ENCODE data around the gene TRAIP. TPM values are rescaled to one million over a fixed set of nuclear protein-coding genes. Genes with fewer than 3 reads are reported as not detected.

Gene TRAIP
- total RNA-seq, 1 donor from 2014 or later = 6.2 TPM

DNA sequence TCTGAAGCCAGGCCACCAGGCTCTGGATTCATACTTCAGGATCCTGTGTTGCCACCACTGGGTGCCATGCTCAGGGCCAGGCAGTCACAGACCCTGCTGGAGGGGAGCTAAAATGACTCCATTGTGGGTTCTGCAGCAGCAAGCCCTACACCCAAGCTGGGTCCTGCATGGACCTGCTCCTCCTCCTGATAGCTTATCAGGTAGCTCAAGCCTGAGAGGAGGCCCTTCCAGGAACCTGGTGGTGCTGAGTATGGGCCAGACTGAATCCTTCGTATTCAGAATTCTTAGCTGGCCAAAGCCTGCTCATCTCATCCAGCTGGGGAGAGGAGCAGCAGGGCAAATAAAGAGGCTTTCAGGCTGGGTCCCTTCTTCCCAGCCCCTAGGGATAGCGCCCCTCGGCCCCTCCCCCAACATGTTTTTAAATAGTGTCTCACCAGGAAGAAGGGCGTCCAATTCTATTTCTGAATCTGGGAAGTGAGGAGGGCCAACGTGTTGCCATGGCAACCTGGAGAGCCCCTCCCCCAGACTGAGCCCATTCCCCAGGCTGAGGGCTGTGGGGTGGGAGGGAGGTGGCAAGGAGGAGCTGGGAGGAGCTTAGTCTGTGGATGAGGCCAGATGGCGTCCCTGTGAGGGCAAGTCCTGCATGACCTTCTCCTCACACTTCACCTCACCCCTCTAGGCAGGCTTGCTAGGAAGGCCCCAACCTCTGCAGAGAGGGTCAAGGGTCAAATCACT is 24.4 kb upstream of the TRAIP start:
- peaks cover 7% of the 10 kb centered on the region for H3K27me3 Mint-ChIP-seq (ENCODE audit: unreplicated experiment)
- no peaks in the 10 kb centered on the region for H3K36me3 Mint-ChIP-seq (ENCODE audit: low read depth, unreplicated experiment)
- H3K4me1 Mint-ChIP-seq (ENCODE audit: unreplicated experiment) = no peaks in the 10 kb centered on the region
- TF ChIP-seq, protein P1, sequence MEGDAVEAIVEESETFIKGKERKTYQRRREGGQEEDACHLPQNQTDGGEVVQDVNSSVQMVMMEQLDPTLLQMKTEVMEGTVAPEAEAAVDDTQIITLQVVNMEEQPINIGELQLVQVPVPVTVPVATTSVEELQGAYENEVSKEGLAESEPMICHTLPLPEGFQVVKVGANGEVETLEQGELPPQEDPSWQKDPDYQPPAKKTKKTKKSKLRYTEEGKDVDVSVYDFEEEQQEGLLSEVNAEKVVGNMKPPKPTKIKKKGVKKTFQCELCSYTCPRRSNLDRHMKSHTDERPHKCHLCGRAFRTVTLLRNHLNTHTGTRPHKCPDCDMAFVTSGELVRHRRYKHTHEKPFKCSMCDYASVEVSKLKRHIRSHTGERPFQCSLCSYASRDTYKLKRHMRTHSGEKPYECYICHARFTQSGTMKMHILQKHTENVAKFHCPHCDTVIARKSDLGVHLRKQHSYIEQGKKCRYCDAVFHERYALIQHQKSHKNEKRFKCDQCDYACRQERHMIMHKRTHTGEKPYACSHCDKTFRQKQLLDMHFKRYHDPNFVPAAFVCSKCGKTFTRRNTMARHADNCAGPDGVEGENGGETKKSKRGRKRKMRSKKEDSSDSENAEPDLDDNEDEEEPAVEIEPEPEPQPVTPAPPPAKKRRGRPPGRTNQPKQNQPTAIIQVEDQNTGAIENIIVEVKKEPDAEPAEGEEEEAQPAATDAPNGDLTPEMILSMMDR (IDR thresholded peaks at IDR 0.05; ENCODE audit: unreplicated experiment) = no peak
- no peak for DNase-seq (ENCODE audit: low spot score)
- no peak overlapping the region for H3K27ac Mint-ChIP-seq (ENCODE audit: unreplicated experiment)
- no peaks in the 10 kb centered on the region for H3K9me3 Mint-ChIP-seq (ENCODE audit: unreplicated experiment)
- H3K4me3 Mint-ChIP-seq (ENCODE audit: unreplicated experiment) = no peak overlapping the region

DNA sequence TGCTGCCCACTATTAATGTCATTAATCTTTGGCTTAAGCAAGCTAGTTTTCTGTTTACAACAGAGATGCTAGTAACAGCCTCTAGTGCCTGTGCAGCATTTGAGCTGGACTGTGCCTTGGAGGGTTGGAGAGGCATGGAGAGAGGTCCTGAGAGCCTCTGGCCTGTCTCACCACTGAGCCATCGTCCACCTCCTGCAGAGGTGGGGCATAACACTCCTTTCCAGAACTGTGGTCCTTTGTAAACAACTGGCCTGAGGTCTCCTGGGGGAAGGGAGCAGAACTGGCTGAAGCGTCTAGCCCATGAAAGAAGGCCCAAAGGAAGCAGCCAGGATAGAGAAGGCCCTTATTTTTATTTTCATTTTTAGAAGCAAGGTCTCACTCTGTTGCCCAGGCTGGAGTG is 23.4 kb upstream of the TRAIP start:
- Mint-ChIP-seq H3K4me3 (ENCODE audit: unreplicated experiment) (no peak overlapping the region), H3K4me1 (ENCODE audit: unreplicated experiment) (no peaks in the 10 kb centered on the region), H3K27ac (ENCODE audit: unreplicated experiment) (no peak overlapping the region), H3K27me3 (ENCODE audit: unreplicated experiment) (peaks cover 10% of the 10 kb centered on the region), H3K9me3 (ENCODE audit: unreplicated experiment) (no peaks in the 10 kb centered on the region), H3K36me3 (ENCODE audit: low read depth, unreplicated experiment) (no peaks in the 10 kb centered on the region)
- no peak for DNase-seq (ENCODE audit: low spot score)
- TF ChIP-seq, protein P1 (IDR thresholded peaks at IDR 0.05; ENCODE audit: unreplicated experiment) = no peak

DNA sequence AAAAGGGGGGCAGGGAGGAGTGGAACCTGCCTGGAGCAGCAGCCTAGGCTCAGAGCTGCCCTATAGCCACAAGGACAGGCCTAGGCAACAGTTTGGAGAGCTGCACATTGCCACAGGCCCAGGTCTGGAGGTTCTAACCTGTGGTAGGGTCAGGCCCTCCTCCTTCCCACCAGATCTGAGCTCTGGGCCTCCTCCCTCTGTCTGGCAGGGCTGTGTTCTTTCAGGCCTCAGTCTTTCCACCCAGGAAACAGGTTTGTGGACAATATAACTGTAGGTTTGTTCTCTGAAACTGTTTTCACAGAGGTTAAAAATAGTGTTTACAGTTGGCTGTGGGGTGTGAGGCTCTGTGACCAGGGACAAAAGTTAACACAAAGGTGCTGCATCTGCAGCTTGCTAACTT is 22.3 kb upstream of the TRAIP start:
- Mint-ChIP-seq H3K27ac (ENCODE audit: unreplicated experiment) (no peak overlapping the region), H3K4me3 (ENCODE audit: unreplicated experiment) (no peak overlapping the region), H3K4me1 (ENCODE audit: unreplicated experiment) (no peaks in the 10 kb centered on the region), H3K27me3 (ENCODE audit: unreplicated experiment) (peaks cover 10% of the 10 kb centered on the region), H3K9me3 (ENCODE audit: unreplicated experiment) (no peaks in the 10 kb centered on the region), H3K36me3 (ENCODE audit: low read depth, unreplicated experiment) (no peaks in the 10 kb centered on the region)
- DNase-seq (ENCODE audit: low spot score) = no peak
- TF ChIP-seq, protein P1 (IDR thresholded peaks at IDR 0.05; ENCODE audit: unreplicated experiment) = no peak

DNA sequence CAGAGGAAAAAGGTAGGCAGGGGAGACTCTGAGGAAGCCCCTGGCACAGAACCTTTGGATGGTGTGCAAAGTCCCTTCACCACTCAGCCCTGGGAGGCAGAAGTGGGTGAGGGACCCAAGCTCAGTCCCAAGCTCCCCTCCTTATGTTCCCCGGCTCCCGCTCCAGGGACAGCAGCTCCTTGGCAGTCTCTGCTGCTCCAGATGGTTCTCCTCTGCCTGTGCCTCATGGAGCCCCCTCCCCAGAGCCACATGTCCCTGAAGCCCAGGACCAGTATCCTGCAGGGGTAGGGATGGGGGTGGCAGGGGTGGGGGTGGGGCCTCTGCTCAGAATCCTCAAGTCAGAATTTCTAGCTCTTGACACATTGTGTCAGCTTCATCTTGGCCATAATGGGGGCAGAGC is 21.4 kb upstream of the TRAIP start:
- TF ChIP-seq, protein P1 (IDR thresholded peaks at IDR 0.05; ENCODE audit: unreplicated experiment) = no peak
- H3K27ac Mint-ChIP-seq (ENCODE audit: unreplicated experiment) = no peak overlapping the region
- no peak for DNase-seq (ENCODE audit: low spot score)
- no peaks in the 10 kb centered on the region for H3K9me3 Mint-ChIP-seq (ENCODE audit: unreplicated experiment)
- no peak overlapping the region for H3K4me3 Mint-ChIP-seq (ENCODE audit: unreplicated experiment)
- no peaks in the 10 kb centered on the region for H3K4me1 Mint-ChIP-seq (ENCODE audit: unreplicated experiment)
- H3K36me3 Mint-ChIP-seq (ENCODE audit: low read depth, unreplicated experiment) = no peaks in the 10 kb centered on the region
- H3K27me3 Mint-ChIP-seq (ENCODE audit: unreplicated experiment) = peaks cover 10% of the 10 kb centered on the region

- H3K9me3 Mint-ChIP-seq (ENCODE audit: unreplicated experiment) = no peaks in the 10 kb centered on the region
These were observed 20.2 kb upstream of the TRAIP start for GRCh38 chr3:49876567-49876966.

More at GRCh38 chr3:49876567-49876966, 20.2 kb upstream of the TRAIP start:
- H3K27ac Mint-ChIP-seq (ENCODE audit: unreplicated experiment) = no peak overlapping the region
- H3K4me1 Mint-ChIP-seq (ENCODE audit: unreplicated experiment) = no peaks in the 10 kb centered on the region
- no peaks in the 10 kb centered on the region for H3K36me3 Mint-ChIP-seq (ENCODE audit: low read depth, unreplicated experiment)
- TF ChIP-seq, protein P1 (IDR thresholded peaks at IDR 0.05; ENCODE audit: unreplicated experiment) = no peak
- no peak overlapping the region for H3K4me3 Mint-ChIP-seq (ENCODE audit: unreplicated experiment)
- DNase-seq (ENCODE audit: low spot score) = no peak
- H3K27me3 Mint-ChIP-seq (ENCODE audit: unreplicated experiment) = peaks cover 10% of the 10 kb centered on the region
